GM21360 (cell line): Measurements from ENCODE around the gene POU2AF3.
"Not testable (repeated sequence)": the region's sequence is repeated elsewhere in the genome, so short reads cannot be mapped to it uniquely, and the experiment has no call there.

ENCODE experiments used
- ATAC-seq: cut with Tn5 transposase; IDR thresholded peaks from one replicate; pipeline ENCODE4 v1.9.1; 2021; ENCODE audit warnings: mild to moderate bottlenecking, moderate library complexity; ENCODE audit not compliant: unreplicated experiment

The POU2AF3 gene

GRCh38 chr11:111298413-111299100 lies at the start of gene POU2AF3:
Gene POU2AF3 (plus strand): TSS chr11:111298546. CDS start chr11:111298582, 36 bp downstream.
- peak; percentile 32 for ATAC-seq

- ATAC-seq = no peak
Observed at GRCh38 chr11:111250936-111251335, 47.4 kb upstream of the POU2AF3 start.

GRCh38 chr11:111253131-111253530 lies 45.2 kb upstream of the POU2AF3 start:
- no peak for ATAC-seq

GRCh38 chr11:111253630-111254029 lies 44.7 kb upstream of the POU2AF3 start:
- ATAC-seq = no peak

GRCh38 chr11:111258046-111258445 lies 40.3 kb upstream of the POU2AF3 start:
- no peak for ATAC-seq

GRCh38 chr11:111259896-111260295 lies 38.5 kb upstream of the POU2AF3 start:
- no peak for ATAC-seq

- ATAC-seq = no peak
Observed at GRCh38 chr11:111260811-111261210, 37.5 kb upstream of the POU2AF3 start.

GRCh38 chr11:111264646-111265045 lies 33.7 kb upstream of the POU2AF3 start:
- ATAC-seq = no peak

GRCh38 chr11:111265421-111265820 lies 32.9 kb upstream of the POU2AF3 start:
- no peak for ATAC-seq

GRCh38 chr11:111268303-111268702 lies 30.0 kb upstream of the POU2AF3 start:
- not testable (repeated sequence) for ATAC-seq

- no peak for ATAC-seq
Observed at GRCh38 chr11:111269146-111269868, 29.0 kb upstream of the POU2AF3 start.

- ATAC-seq = no peak
Observed at GRCh38 chr11:111272420-111272819, 25.9 kb upstream of the POU2AF3 start.

- ATAC-seq = no peak
Observed at GRCh38 chr11:111282562-111283075, 15.7 kb upstream of the POU2AF3 start.

- no peak for ATAC-seq
Observed at GRCh38 chr11:111283945-111284481, 14.3 kb upstream of the POU2AF3 start.

- no peak for ATAC-seq
Observed at GRCh38 chr11:111285189-111286091, 12.9 kb upstream of the POU2AF3 start.

GRCh38 chr11:111291764-111292163 lies 6.6 kb upstream of the POU2AF3 start:
- no peak for ATAC-seq

- not testable (repeated sequence) for ATAC-seq
Observed at GRCh38 chr11:111292408-111292807, 5.9 kb upstream of the POU2AF3 start.

GRCh38 chr11:111296196-111296595 lies 2.1 kb upstream of the POU2AF3 start:
- no peak for ATAC-seq

GRCh38 chr11:111297696-111298095 lies 650 bp upstream of the POU2AF3 start:
- no peak for ATAC-seq

GRCh38 chr11:111299101-111300026 lies 1.0 kb downstream of the POU2AF3 start:
- peak; percentile 44 for ATAC-seq
